ENCODE results near the gene SYNPO2. TPM values are rescaled to one million over a fixed set of nuclear protein-coding genes. Genes with fewer than 3 reads are reported as not detected.
A peak's percentile ranks its signal among the peaks of the same experiment; 100 is the strongest.

SYNPO2 gene
- total RNA-seq, 4 donors from 2014 or later = 1,547 to 3,168 (median 2,047) TPM

DNA sequence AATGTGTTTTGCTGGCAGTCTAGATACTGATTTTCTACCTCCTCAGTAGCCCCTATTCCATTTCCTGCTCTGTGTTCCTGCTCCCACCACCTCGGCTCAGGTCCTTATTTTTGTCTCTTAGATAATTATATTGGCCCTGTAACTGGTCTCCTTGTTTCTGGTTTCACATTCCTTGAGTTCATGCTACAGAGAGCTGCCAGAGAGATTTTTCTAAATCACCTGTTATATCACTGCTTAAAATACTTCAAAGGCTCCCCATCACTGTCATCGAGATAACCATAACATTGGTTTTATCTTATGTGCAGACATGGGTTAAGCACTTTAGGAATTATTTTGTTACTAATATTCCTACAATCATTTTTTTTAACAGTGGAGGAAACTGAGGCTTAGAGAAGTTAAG is 9.6 kb downstream of the SYNPO2 start:
- Histone ChIP-seq H3K4me3 (peak overlapping the region; percentile 7 to 9), H3K27ac (peak overlapping the region; percentile 81 to 99 (median 94)), H3K27me3 (no peaks in the 10 kb centered on the region), H3K9me3 (no peaks in the 10 kb centered on the region), H3K36me3 (no peaks in the 10 kb centered on the region), H3K4me1 (peaks cover 4 to 78% (median 34%) of the 10 kb centered on the region in 3 donors)
- WGBS, 2 donors (ENCODE audit: low coverage in 1 of 2) = 28 to 41% methylated on average over 2 of the region's 2 CpGs
- ATAC-seq = no peak
- TF ChIP-seq POLR2AphosphoS5 (IDR thresholded peaks at IDR 0.05) (no peak), CTCF (IDR thresholded peaks at IDR 0.05) (no peak), POLR2A (IDR thresholded peaks at IDR 0.05) (no peak), EP300 (IDR thresholded peaks at IDR 0.05) (no peak)

DNA sequence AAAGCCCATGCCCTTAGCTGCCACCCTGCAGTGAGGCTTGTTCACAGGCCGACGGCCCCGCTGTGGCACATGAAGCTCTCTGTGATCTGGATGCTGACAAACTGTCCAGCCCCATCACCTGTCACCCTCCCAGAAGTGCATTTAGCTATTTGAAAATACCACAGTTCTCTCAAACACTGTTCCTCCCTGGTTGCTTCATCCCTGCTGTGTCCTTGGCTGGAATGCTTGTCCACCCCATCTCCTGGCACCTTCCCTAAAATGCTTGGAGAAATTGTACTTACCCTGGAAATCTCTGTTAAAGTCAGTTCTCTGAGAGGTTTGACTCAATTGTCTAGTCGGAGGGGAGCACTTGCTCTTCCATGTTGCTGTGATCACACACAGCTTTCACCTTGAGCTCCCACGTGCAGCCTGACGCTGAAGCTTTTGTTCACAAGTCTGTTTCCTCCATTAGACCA is 10.1 kb downstream of the SYNPO2 start:
- WGBS, 2 donors (ENCODE audit: low coverage in 1 of 2) = 2 to 50% methylated on average over 5 of the region's 6 CpGs
- Histone ChIP-seq H3K27ac (peak overlapping the region; percentile 81 to 99 (median 94)), H3K27me3 (no peaks in the 10 kb centered on the region), H3K4me1 (peaks cover 4 to 78% (median 37%) of the 10 kb centered on the region in 3 donors), H3K9me3 (no peaks in the 10 kb centered on the region), H3K4me3 (no peak overlapping the region), H3K36me3 (no peaks in the 10 kb centered on the region)
- TF ChIP-seq CTCF (IDR thresholded peaks at IDR 0.05) = no peak
- TF ChIP-seq EP300 (IDR thresholded peaks at IDR 0.05) = no peak
- no peak for TF ChIP-seq POLR2A (IDR thresholded peaks at IDR 0.05)
- peak; percentile 56 for TF ChIP-seq POLR2AphosphoS5 (IDR thresholded peaks at IDR 0.05)
- ATAC-seq = peak; percentile 89

DNA sequence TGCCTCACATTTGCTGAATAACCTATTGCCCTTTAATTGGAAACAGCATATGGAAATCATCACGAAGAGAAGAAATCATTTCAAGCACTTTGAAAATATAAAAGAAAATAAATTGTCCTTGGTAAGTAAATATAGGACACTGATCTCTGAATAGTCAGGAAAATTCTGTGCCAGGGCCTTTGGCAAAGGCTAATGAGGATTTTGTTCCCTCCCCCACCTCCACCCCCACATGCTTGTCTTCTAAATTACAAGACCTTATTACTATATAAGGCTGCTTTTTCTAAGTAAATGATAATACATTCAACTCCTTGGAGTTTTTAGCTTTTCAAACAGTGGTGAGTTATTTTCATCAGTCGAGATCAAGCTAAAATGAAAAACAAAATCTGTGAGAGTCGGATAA is 15.8 kb downstream of the SYNPO2 start:
- Histone ChIP-seq H3K27me3 (no peaks in the 10 kb centered on the region), H3K9me3 (no peaks in the 10 kb centered on the region), H3K27ac (peak overlapping the region; percentile 80 to 98 (median 94)), H3K4me3 (peak overlapping the region in 1 of 2 donors; percentile 11), H3K36me3 (no peaks in the 10 kb centered on the region), H3K4me1 (peaks cover 0 to 84% (median 33%) of the 10 kb centered on the region in 3 donors)
- 14 to 24% methylated on average over 3 of the region's 3 CpGs for WGBS, 2 donors (ENCODE audit: low coverage in 1 of 2)
- peak; percentile 4 for TF ChIP-seq POLR2AphosphoS5 (IDR thresholded peaks at IDR 0.05)
- no peak for TF ChIP-seq EP300 (IDR thresholded peaks at IDR 0.05)
- TF ChIP-seq POLR2A (IDR thresholded peaks at IDR 0.05) = no peak
- no peak for TF ChIP-seq CTCF (IDR thresholded peaks at IDR 0.05)
- ATAC-seq = no peak

- Histone ChIP-seq H3K4me1 (peaks cover 0 to 90% (median 33%) of the 10 kb centered on the region in 3 donors), H3K36me3 (no peaks in the 10 kb centered on the region), H3K4me3 (peak overlapping the region; percentile 7 to 11), H3K27ac (peak overlapping the region; percentile 80 to 98 (median 94)), H3K9me3 (no peaks in the 10 kb centered on the region), H3K27me3 (no peaks in the 10 kb centered on the region)
- no peak for TF ChIP-seq POLR2AphosphoS5 (IDR thresholded peaks at IDR 0.05)
- no peak for TF ChIP-seq CTCF (IDR thresholded peaks at IDR 0.05)
- no peak for TF ChIP-seq EP300 (IDR thresholded peaks at IDR 0.05)
- TF ChIP-seq POLR2A (IDR thresholded peaks at IDR 0.05) = no peak
- WGBS, 2 donors (ENCODE audit: low coverage in 1 of 2) = 23 to 40% methylated on average over 1 to 2 of the region's 2 CpGs
- peak; percentile 32 for ATAC-seq
Observed at GRCh38 chr4:118904935-118905334, 16.3 kb downstream of the SYNPO2 start.

DNA sequence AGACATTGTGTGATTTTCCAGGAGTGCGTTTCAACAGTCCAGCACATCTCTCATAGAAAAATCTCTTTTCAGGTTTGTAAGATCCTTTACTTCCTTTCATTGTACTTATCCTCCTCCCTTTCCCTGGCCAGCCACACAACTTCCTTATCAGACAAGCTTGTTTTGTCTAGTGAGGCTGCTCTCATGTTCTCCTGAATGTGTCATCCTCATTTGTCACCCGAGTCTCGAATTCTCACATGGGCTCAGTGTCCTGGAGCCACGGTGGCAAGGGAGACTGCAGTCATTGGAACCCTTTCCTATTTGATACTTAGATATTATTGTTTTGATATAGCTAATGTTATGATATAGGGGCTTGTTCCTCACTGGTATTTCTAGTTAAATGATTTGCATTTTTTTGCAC is 16.9 kb downstream of the SYNPO2 start:
- no peak for ATAC-seq
- TF ChIP-seq POLR2AphosphoS5 (IDR thresholded peaks at IDR 0.05) (peak; percentile 9), EP300 (IDR thresholded peaks at IDR 0.05) (no peak)
- Histone ChIP-seq H3K9me3 (no peaks in the 10 kb centered on the region), H3K36me3 (no peaks in the 10 kb centered on the region), H3K27ac (peak overlapping the region; percentile 80 to 98 (median 94)), H3K27me3 (no peaks in the 10 kb centered on the region), H3K4me1 (peaks cover 0 to 96% (median 31%) of the 10 kb centered on the region in 3 donors), H3K4me3 (no peak overlapping the region)
- 16 to 20% methylated on average over 4 of the region's 4 CpGs for WGBS, 2 donors (ENCODE audit: low coverage in 1 of 2)
